HG02678 (cell line): Measurements from ENCODE around the gene PSKH1.
A peak's percentile ranks its signal among the peaks of the same experiment; 100 is the strongest.

ENCODE experiments used
- ATAC-seq: cut with Tn5 transposase; IDR thresholded peaks from one replicate; pipeline ENCODE4 v1.9.1; 2021; ENCODE audit warnings: mild to moderate bottlenecking, moderate library complexity; ENCODE audit not compliant: unreplicated experiment

PSKH1 gene

GRCh38 chr16:67864594-67864993 lies 28.5 kb upstream of the PSKH1 start:
- ATAC-seq, result no peak

- ATAC-seq, result no peak
Observed at GRCh38 chr16:67865318-67865717, 27.7 kb upstream of the PSKH1 start.

- no peak for ATAC-seq
Observed at GRCh38 chr16:67868290-67868689, 24.8 kb upstream of the PSKH1 start.

GRCh38 chr16:67869653-67870052 lies 23.4 kb upstream of the PSKH1 start:
- ATAC-seq, result no peak

- no peak for ATAC-seq
Observed at GRCh38 chr16:67871256-67871655, 21.8 kb upstream of the PSKH1 start.

- ATAC-seq, result no peak
Observed at GRCh38 chr16:67872131-67872630, 20.9 kb upstream of the PSKH1 start.

- peak; percentile 74 for ATAC-seq
Observed at GRCh38 chr16:67872631-67873434, 20.2 kb upstream of the PSKH1 start, which contains the start of gene EDC4. Gene EDC4, plus strand, starts transcription at chr16:67873052. Its CDS starts 210 bp downstream, at chr16:67873262.

GRCh38 chr16:67873435-67874370 lies 19.4 kb upstream of the PSKH1 start:
- ATAC-seq, result no peak

GRCh38 chr16:67874372-67874771 lies 18.7 kb upstream of the PSKH1 start:
- ATAC-seq, result no peak

- ATAC-seq, result no peak
Observed at GRCh38 chr16:67877064-67877463, 16.0 kb upstream of the PSKH1 start.

- ATAC-seq, result no peak
Observed at GRCh38 chr16:67878232-67878631, 14.8 kb upstream of the PSKH1 start.

- ATAC-seq, result no peak
Observed at GRCh38 chr16:67878846-67879245, 14.2 kb upstream of the PSKH1 start.

- ATAC-seq, result no peak
Observed at GRCh38 chr16:67879462-67879861, 13.6 kb upstream of the PSKH1 start.

GRCh38 chr16:67879936-67880335 lies 13.1 kb upstream of the PSKH1 start:
- no peak for ATAC-seq

GRCh38 chr16:67880584-67880983 lies 12.5 kb upstream of the PSKH1 start:
- ATAC-seq, result no peak

- ATAC-seq, result no peak
Observed at GRCh38 chr16:67881621-67882161, 11.4 kb upstream of the PSKH1 start.

GRCh38 chr16:67882374-67883145 lies 10.5 kb upstream of the PSKH1 start:
- no peak for ATAC-seq

- ATAC-seq, result no peak
Observed at GRCh38 chr16:67883146-67883871, 9.7 kb upstream of the PSKH1 start.

GRCh38 chr16:67883872-67884261 lies 9.2 kb upstream of the PSKH1 start:
- ATAC-seq, result no peak

GRCh38 chr16:67884684-67885083 lies 8.4 kb upstream of the PSKH1 start, which contains the start of gene NRN1L:
Gene NRN1L, plus strand, starts transcription at chr16:67884885. Its CDS starts 19 bp downstream, at chr16:67884904.
- no peak for ATAC-seq
